ENCODE data around the gene ZRANB1.

GRCh38 chr10:125026036-125026931 lies 84.4 kb downstream of the ZRANB1 start:
- TF ChIP-seq EZH2 (IDR thresholded peaks at IDR 0.05; ENCODE audit: borderline replicate concordance, low read length), result no peak
- no peak for TF ChIP-seq CTCF (IDR thresholded peaks at IDR 0.05; ENCODE audit: low read length)

Measured in OCI-LY1 (cell line).